HG02642 (cell line): ENCODE results near the gene LALBA.
"Not testable (repeated sequence)": the region's sequence is repeated elsewhere in the genome, so short reads cannot be mapped to it uniquely, and the experiment has no call there.

Source experiments
- ATAC-seq: cut with Tn5 transposase; IDR thresholded peaks from one replicate; pipeline ENCODE4 v1.9.1; 2021; ENCODE audit warnings: mild to moderate bottlenecking; ENCODE audit not compliant: unreplicated experiment, poor library complexity

Gene LALBA

GRCh38 chr12:48569946-48570345, at the start of gene LALBA:
TSS of gene LALBA (minus strand) at chr12:48570046. CDS start at chr12:48570020, 26 bp downstream.
- ATAC-seq: no peak

- no peak for ATAC-seq
These were observed 48.7 kb upstream of the LALBA start for GRCh38 chr12:48618541-48618940.

GRCh38 chr12:48615681-48616080, 45.8 kb upstream of the LALBA start:
- no peak for ATAC-seq

- ATAC-seq: no peak
These were observed 43.5 kb upstream of the LALBA start for GRCh38 chr12:48613321-48613720.

GRCh38 chr12:48602192-48602989, 32.5 kb upstream of the LALBA start:
- no peak for ATAC-seq

- ATAC-seq: peak; percentile 89
These were observed 31.3 kb upstream of the LALBA start for GRCh38 chr12:48601013-48601756.

- ATAC-seq: no peak
These were observed 30.7 kb upstream of the LALBA start for GRCh38 chr12:48600552-48600951.

- no peak for ATAC-seq
These were observed 22.8 kb upstream of the LALBA start for GRCh38 chr12:48592591-48593086.

GRCh38 chr12:48586361-48586760, 16.5 kb upstream of the LALBA start:
- ATAC-seq: no peak

GRCh38 chr12:48583728-48584127, 13.9 kb upstream of the LALBA start:
- ATAC-seq: no peak

GRCh38 chr12:48580831-48581230, 11.0 kb upstream of the LALBA start:
- ATAC-seq: no peak

- ATAC-seq: no peak
These were observed 2.5 kb upstream of the LALBA start for GRCh38 chr12:48572326-48572725.

GRCh38 chr12:48567731-48568130, 2.1 kb downstream of the LALBA start:
- ATAC-seq: no peak

GRCh38 chr12:48557919-48558318, 11.9 kb downstream of the LALBA start:
- no peak for ATAC-seq

GRCh38 chr12:48556631-48557030, 13.2 kb downstream of the LALBA start:
- ATAC-seq: no peak

- ATAC-seq: not testable (repeated sequence)
These were observed 16.0 kb downstream of the LALBA start for GRCh38 chr12:48553666-48554343.

GRCh38 chr12:48551636-48552035, 18.2 kb downstream of the LALBA start:
- ATAC-seq: not testable (repeated sequence)

GRCh38 chr12:48547012-48547411, 22.8 kb downstream of the LALBA start:
- ATAC-seq: not testable (repeated sequence)

- no peak for ATAC-seq
These were observed 23.9 kb downstream of the LALBA start for GRCh38 chr12:48545833-48546469.

GRCh38 chr12:48542300-48542928, 27.4 kb downstream of the LALBA start:
- no peak for ATAC-seq
